Midbrain (tissue), 1 donor: ENCODE results near the gene RERE.

Source experiments
- DNase-seq: peaks from one replicate; lab custom pipeline; 2025; lab: John Stamatoyannopoulos, UW

Gene RERE

GRCh38 chr1:8540971-8541370, 276.5 kb downstream of the RERE start:
- no peak for DNase-seq

DNA sequence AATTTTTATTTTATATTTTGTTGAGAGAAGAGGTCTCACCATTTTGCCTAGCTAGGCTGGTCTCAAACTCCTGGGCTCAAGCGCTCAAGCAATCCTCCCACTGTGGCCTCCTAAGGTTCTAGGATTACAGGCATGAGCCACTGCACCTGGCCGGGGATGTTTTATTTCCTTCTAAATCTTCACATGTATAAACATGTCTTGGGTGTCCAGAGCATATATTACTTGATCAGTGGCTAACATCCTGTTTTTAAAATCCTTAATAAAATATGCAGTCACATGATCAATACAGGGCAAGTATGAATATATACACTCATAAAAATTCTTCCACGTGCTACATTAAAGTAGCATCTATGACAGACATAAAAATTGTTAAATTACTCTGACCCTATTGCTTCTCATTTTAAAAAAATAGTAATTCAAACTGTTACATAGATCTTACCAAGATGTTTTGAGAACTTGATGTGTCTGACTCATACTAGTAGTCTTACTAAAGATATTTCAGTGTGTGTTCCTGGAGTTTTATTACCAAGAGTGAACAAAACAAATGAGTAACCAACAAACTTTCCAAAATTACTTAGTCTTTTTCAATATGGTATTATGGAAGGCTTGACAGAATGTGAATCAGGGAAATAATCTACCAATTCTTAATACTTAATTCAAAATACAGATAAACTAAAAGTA, 277.0 kb downstream of the RERE start:
- no peak for DNase-seq

- no peak for DNase-seq
Measured at GRCh38 chr1:8539683-8540082, 277.8 kb downstream of the RERE start.

GRCh38 chr1:8538502-8538901, 278.9 kb downstream of the RERE start:
- DNase-seq: no peak

DNA sequence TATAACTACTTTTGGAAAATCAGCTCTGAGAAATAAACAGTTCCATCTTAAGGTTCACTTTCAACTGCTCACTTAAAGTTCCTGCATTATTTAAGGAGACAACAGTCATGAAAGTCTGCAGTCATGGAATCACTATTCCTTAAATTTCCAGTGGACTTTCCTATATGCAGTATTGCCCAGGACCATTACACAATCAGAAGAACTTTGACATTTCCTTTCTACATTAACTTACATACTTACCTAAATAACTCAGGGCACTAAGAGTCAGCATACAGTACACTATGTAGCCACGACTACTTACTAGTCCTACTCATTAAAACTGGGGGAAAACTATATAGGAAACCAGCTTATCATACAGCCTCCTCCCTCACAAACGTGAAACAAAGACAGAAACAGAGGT, 279.4 kb downstream of the RERE start:
- DNase-seq: no peak

DNA sequence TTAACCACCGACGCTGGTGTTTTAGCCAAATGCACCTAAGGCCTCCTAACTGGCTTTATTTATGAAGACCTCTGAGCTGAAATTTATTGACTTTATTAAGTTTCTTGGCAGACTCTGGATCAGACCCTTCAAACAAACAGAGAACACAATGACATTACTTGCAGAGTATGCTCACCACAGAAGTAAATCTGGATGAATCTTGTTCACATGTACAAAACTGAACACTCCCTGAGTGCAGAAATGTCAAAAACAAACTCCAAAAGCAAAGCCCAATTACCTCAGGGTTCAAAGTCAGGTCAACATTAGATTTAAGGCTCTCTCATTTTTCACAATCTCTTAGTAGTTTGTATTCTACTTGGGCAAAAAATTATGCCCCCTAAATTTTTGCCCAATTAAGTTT, 280.9 kb downstream of the RERE start:
- DNase-seq: no peak

DNA sequence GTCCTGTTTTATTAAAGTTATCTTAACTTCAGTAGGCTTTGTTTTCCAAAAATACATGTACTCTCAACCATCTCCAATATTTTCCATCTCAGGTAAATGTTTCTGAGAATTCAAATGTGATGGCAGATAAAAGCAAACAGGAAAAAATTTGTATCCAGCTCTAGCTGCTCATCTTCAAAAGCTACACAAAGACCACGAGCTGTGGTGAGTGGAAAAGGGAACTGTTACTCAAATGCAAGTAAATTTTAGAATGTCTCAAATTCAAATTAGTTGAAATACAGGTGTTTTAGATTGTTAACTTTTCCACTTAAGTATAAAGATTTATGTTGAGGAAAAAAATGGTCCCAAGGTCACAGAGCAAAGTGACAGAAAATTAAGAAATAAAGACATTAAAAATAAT, 283.5 kb downstream of the RERE start:
- DNase-seq: no peak

DNA sequence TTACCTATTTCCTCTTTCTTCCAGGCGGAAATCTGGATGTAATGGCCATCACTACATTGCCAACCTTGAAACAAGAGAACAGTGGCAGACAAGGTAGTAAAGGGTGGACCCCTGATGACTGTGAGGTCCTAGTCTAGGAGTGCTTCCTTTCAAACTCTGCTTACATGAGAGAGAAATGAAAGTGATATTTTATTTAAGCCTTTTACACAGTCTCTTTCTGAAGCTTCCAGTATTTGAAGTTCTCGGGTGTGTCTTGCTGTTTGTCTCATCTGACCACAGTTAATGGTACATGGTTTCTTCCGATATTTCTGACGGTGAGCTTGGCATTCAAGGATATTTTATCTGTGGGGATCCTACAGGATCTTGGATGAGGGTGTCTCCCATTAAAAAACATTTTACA, 284.3 kb downstream of the RERE start:
- DNase-seq: no peak

- DNase-seq: no peak
Measured at GRCh38 chr1:8529901-8530300, 287.5 kb downstream of the RERE start.

- no peak for DNase-seq
Measured at GRCh38 chr1:8527941-8528340, 289.5 kb downstream of the RERE start.

DNA sequence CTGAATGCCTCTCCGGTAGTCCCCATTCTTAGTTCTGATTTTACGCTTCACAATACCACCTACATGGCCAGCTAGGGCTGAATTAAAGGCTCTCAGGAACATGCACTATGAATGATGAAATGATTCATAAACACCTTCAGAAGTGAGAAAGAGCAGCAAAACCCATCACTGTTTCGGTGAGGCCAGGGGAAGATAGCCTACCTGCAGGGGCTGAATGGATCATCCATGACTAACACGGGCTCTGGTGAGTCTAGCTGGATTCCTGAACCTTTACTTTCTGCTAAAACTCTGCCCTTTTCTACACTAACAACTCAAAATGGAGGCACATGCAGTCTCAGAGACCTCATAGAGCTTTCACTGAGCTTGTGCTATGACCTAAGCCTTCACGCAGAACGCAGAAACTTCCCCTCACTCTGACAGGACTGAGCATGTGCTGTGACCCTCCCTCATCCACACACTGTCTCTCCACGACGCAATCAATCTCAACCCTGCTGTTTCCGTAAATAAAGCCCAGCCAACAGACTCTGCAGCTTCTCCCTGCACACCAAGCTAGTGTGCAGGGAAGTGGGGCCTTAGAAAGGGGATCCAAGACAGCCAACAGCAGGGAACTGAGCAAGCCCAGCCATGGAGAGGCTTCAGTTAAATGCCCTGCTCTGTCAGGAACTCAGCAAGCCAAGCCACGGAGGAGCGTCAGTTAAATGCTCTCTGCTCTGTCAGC, 291.7 kb downstream of the RERE start:
- DNase-seq: peak; percentile 95

- no peak for DNase-seq
Measured at GRCh38 chr1:8525216-8525557, 292.3 kb downstream of the RERE start.

GRCh38 chr1:8524627-8525157, 292.7 kb downstream of the RERE start:
- peak; percentile 20 for DNase-seq

DNA sequence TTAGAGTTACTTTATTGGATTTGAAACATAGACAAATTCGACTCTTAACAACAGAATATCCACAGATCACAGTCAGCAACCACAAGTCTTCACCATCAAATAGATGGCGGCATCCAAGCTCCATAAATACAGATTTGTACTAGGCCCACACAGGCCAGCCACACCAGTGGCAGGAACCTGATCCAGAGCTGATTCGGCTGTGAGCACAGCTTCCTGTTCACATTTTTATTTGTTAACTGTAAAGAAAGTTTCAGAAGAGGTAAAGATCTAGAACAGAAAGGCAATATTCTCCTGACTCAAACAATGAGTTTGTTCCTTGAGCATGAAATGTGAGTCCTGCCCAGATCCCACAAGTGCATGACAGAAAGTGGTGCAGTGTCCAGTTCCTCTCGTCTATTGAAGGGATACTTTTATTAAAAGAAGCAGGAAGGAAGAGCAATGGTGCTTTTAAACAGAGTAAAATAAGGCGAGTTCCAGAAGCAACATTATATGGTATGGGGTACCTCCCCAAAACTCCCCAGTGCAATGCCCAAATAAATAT, 293.7 kb downstream of the RERE start:
- no peak for DNase-seq

DNA sequence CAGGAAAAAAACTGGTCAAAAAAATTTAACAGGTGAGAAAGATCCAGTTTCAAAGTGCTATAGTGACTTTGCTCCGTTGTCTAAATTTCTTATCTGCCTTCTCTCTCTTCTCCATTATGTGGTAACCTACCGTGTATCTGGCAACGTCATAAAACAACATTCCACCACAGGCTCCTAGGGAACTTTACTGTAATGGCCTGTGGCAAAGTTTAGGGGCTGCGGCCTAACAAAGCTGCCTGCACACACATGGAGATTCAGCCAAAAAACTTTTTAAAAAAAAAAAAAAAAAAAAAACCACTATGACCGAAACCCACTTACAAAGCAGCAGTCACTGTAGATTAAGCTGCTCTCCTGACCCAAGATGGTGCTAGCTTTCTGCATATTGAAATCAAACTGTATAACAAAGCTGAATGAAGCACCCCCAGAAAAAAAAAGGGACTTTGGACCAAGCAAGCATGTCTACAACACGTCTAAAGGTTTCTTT, 296.9 kb downstream of the RERE start:
- DNase-seq: no peak

DNA sequence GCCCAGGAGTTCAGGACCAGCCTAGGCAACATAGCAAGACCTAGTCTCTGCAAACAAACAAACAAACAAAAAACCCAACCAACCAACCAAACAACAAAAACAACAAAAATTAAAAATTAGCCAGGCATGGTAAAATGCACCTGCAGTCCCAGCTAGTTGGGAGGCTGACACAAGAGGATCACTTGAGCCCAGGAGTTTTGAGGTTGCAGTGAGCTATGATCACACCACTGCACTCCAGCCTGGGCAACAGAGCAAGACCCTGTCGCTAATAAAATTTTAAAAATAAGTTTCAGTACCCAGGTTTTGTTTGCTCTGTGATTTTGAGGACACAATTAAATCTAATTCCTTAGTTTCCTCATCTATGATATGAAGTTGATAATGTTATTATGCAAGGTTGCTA, 298.3 kb downstream of the RERE start:
- no peak for DNase-seq

GRCh38 chr1:8518490-8518801, 299.0 kb downstream of the RERE start:
- no peak for DNase-seq

DNA sequence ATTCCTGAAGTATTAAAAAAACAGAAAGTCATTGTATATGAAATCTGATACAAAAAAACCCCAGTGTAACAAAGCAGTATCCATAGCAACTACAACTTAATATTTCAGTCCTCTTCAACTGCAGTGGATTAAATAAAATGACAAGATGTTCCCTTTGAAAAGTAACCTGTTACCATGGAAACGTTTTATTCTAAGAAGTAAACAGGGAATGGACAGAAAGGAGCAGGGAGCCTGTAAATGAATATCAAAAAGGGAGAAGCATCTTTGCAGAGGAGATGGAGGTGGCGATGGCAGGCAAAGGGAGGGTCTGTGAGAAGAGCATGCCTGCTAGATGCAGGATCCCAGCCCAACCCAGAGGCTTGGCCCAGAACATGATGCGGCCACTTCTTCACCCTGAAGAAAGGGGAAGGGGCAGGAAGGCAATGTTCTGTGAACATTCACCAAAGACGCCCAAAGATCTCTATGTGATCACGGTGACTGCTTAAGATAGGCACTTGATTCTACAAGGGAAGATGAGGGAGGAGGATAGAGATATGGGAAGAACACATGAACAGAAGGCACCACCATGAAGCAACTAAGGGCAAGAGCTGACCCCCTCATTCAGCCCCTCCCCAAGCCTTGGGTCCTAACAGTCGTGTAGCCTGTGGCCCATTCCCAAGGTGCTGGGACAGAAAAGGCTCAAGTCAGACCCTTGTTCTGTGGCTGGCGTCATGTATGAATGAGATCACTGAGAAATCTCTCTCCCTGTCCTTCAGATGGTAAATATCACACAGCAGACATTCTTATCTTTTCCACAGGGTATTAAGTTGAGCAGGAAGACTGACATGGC, 299.6 kb downstream of the RERE start:
- no peak for DNase-seq

- peak; percentile 44 for DNase-seq
Measured at GRCh38 chr1:8516793-8517556, 300.5 kb downstream of the RERE start.

- DNase-seq: no peak
Measured at GRCh38 chr1:8516278-8516777, 301.1 kb downstream of the RERE start.

DNA sequence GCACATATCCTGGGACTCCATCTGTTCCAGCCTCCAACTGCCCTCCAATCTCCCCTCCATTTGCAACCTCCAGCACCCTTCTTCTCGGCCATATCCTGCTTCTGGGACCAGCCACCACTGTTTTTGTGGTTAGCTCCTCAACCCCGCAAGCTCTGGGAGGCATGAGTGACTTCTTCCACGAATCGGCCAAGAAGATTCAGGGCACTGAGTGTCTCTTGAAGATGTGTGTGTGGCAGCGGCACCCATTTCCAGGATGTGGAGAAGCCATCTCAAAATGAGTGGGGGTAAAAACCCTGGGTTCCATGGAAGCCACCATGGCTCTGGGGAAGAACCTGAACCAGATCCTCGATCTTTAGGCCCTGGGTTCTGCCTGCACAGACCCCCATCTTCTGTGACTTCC, 304.9 kb downstream of the RERE start:
- no peak for DNase-seq
